Mucosa of rectum (tissue), 2 donors: Measurements from ENCODE around the gene FHIT.

ENCODE experiments used
- H3K27ac ChIP-seq, 2 donors: one replicate each; pipeline ENCODE4 v1.7.0; 2013; ENCODE audit warnings: inconsistent platforms in 2 of 2, low read depth in 2 of 2, low read length in 2 of 2
- H3K27me3 ChIP-seq, 2 donors: one replicate each; pipeline ENCODE4 v1.7.0; 2013; ENCODE audit warnings: low read length in 2 of 2; ENCODE audit not compliant: control insufficient read depth in 2 of 2, insufficient read depth in 2 of 2
- H3K36me3 ChIP-seq, 2 donors: one replicate each; pipeline ENCODE4 v1.7.0; 2013; ENCODE audit warnings: low read length in 2 of 2; ENCODE audit not compliant: control insufficient read depth in 2 of 2, insufficient read depth in 2 of 2
- H3K4me1 ChIP-seq, 2 donors: one replicate each; pipeline ENCODE4 v1.7.0; 2013; ENCODE audit warnings: low read length in 2 of 2, mild to moderate bottlenecking in 1 of 2; ENCODE audit not compliant: control insufficient read depth in 2 of 2, insufficient read depth in 2 of 2
- H3K4me3 ChIP-seq, 2 donors: one replicate each; pipeline ENCODE4 v1.7.0; 2013; ENCODE audit warnings: low read length in 2 of 2
- H3K9ac ChIP-seq, 2 donors: one replicate each; pipeline ENCODE4 v1.7.0; 2013; ENCODE audit warnings: low read length in 2 of 2, low read depth in 1 of 2, mild to moderate bottlenecking in 1 of 2
- H3K9me3 ChIP-seq, 2 donors: one replicate each; pipeline ENCODE4 v1.7.0; 2013; ENCODE audit warnings: low read length in 2 of 2; ENCODE audit not compliant: control insufficient read depth in 2 of 2
- donor health status: healthy.
- donor health status: Normal muscosa, but diverticular disease.

Gene FHIT

DNA sequence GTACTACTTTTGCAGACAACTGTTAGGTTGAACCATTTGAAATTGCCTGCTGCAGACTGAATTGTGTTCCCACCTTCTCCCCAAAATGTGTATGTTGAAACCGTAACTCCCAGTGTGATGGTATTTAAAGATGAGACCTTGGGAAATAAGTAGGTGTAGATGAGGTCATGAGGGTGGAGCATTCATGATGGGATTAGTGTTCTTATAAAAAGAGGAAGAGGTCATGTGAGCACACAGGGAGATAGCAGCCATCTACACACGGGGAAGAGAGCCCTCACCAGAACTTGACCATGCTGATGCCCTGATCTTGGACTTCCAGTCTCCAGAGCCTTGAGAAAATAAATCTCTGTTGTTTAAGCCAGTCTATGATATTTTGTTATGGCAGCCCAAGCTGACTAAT, 17.4 kb upstream of the FHIT start:
- Histone ChIP-seq H3K4me1 (no peaks in the 10 kb centered on the region), H3K36me3 (no peaks in the 10 kb centered on the region), H3K27me3 (no peaks in the 10 kb centered on the region), H3K27ac (no peak overlapping the region), H3K9ac (no peak overlapping the region), H3K4me3 (no peak overlapping the region), H3K9me3 (no peaks in the 10 kb centered on the region)

DNA sequence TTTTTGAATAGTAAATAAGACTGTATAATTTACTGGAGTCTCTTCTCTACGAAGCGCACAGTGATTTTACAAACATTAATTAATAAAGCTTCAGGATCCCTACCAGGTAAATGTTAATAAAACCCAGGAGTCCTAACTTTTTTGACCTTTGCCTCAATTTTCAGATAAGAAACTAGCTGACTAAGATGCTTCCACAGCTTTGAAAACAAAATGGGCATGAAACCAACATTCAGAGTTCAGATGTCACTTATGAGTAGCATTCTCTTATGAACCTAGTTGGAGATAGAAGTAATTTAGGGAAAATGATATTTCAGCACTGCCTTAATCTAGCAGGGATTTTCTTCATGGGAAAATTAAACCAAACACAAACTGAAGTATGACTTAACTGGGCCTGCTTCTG, 13.0 kb upstream of the FHIT start:
- H3K4me1 ChIP-seq, result no peaks in the 10 kb centered on the region
- H3K9ac ChIP-seq, result no peak overlapping the region
- H3K9me3 ChIP-seq, result no peaks in the 10 kb centered on the region
- no peak overlapping the region for H3K4me3 ChIP-seq
- no peaks in the 10 kb centered on the region for H3K36me3 ChIP-seq
- H3K27ac ChIP-seq, result no peak overlapping the region
- no peaks in the 10 kb centered on the region for H3K27me3 ChIP-seq

DNA sequence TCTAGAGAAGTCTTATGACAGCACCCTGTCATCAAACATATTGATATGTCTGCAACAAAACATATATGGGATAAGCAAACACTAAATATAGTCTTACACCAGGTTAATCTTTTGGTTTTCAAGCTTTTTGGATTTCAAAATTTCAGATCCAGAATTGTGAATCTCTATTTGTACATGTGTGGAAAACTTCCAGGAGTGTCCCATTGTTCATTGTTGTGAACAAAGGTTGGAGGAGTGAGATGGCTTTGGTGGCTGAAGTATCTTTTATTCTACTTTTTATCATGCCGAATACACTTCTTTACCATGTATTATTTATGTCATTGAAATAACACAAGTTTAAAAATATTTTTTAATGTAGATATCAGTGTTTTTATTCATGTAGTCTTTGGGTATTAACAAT, 5.9 kb upstream of the FHIT start:
- Histone ChIP-seq H3K27me3 (no peaks in the 10 kb centered on the region), H3K9ac (no peak overlapping the region), H3K4me3 (no peak overlapping the region), H3K4me1 (peaks cover 1% of the 10 kb centered on the region in 2 donors), H3K9me3 (no peaks in the 10 kb centered on the region), H3K27ac (no peak overlapping the region), H3K36me3 (no peaks in the 10 kb centered on the region)

DNA sequence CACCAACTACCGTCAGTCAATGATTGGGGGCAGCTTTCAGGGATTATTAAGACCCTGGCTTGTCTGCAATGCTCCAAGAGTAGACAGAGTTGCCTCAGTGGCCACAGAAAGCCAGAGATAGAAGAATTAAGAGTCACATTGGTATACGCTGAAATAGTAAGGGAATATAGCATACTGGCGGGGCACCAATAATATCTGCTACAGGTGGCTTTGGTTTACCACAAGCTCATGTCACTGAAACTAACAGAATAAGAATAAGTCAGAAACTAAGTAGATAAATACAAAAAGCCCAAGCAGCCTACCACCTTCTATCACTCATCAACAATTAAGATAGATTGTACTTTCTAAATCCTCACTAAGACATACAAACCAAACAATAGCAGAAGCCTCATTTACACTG, 2.5 kb upstream of the FHIT start:
- Histone ChIP-seq H3K9me3 (no peaks in the 10 kb centered on the region), H3K4me1 (peaks cover 13% of the 10 kb centered on the region in 2 donors), H3K4me3 (no peak overlapping the region), H3K27me3 (no peaks in the 10 kb centered on the region), H3K36me3 (no peaks in the 10 kb centered on the region), H3K27ac (no peak overlapping the region), H3K9ac (no peak overlapping the region)

DNA sequence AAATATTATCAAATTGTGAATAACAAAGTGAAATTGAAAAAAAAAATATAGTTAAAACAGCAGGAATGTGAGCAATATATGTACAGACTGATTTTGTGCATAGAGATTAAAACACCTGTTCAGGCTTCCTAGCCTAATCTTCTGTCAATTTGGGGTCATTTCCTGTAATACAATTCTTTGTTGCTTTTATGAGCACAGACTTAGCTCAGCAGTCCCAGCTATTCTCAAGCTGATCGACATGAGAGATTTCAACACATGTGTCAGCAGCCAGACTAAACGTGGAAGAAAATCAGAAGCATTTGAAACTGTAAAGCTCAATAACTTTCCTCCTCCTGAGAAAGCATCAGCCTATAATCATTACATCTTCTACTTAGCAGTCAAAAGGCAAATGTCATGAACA, 1.6 kb upstream of the FHIT start:
- no peaks in the 10 kb centered on the region for H3K36me3 ChIP-seq
- no peak overlapping the region for H3K27ac ChIP-seq
- H3K4me3 ChIP-seq, result no peak overlapping the region
- H3K27me3 ChIP-seq, result no peaks in the 10 kb centered on the region
- H3K9ac ChIP-seq, result no peak overlapping the region
- peaks cover 13% of the 10 kb centered on the region in 2 donors for H3K4me1 ChIP-seq
- H3K9me3 ChIP-seq, result no peaks in the 10 kb centered on the region

DNA sequence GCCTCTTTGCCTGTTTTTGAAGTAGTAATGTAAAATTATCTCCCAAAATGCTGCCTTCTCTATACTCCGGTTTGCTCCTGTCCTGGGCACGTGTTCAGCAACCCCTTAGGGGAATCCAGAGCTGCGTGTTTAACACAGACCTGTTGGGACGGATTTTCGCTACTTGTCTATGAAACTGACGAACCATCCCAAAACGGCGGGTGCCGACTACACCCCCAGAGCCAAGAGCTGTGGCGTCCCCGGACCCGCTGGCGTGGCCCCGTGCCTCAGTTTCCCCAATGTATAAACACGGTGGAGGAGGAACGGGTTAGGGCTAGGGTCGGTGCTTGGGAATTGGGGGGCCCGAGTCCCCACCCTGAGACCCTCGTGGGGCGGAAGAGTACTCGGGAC, 473 bp downstream of the FHIT start:
- no peaks in the 10 kb centered on the region for H3K36me3 ChIP-seq
- peak overlapping the region; percentile 73 to 79 for H3K27ac ChIP-seq
- peak overlapping the region; percentile 98 to 100 for H3K4me3 ChIP-seq
- peaks cover 13% of the 10 kb centered on the region in 2 donors for H3K4me1 ChIP-seq
- H3K27me3 ChIP-seq, result no peaks in the 10 kb centered on the region
- H3K9me3 ChIP-seq, result no peaks in the 10 kb centered on the region
- H3K9ac ChIP-seq, result peak overlapping the region; percentile 87 to 89

DNA sequence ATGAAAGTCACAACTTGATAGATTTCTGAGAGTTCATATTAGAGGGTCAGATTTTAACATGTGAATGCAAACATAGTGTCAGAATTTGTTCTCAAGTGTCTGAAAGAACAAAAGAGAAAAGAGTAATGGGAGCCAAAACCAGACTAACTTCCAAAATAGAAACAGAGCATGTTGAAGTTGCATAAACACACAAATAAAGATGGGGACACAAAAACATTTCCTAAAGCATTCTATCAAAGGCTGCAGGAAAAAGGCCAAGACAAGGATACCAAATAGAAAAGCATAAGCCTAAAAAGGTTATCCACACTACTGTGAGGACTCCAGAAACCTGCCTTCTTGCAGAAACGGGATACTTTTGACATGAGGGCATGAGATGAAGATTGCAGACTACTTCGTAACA, 2.8 kb downstream of the FHIT start:
- no peaks in the 10 kb centered on the region for H3K36me3 ChIP-seq
- H3K4me1 ChIP-seq, result peaks cover 13% of the 10 kb centered on the region in 2 donors
- no peaks in the 10 kb centered on the region for H3K27me3 ChIP-seq
- H3K9ac ChIP-seq, result no peak overlapping the region
- no peak overlapping the region for H3K4me3 ChIP-seq
- H3K27ac ChIP-seq, result no peak overlapping the region
- H3K9me3 ChIP-seq, result no peaks in the 10 kb centered on the region

DNA sequence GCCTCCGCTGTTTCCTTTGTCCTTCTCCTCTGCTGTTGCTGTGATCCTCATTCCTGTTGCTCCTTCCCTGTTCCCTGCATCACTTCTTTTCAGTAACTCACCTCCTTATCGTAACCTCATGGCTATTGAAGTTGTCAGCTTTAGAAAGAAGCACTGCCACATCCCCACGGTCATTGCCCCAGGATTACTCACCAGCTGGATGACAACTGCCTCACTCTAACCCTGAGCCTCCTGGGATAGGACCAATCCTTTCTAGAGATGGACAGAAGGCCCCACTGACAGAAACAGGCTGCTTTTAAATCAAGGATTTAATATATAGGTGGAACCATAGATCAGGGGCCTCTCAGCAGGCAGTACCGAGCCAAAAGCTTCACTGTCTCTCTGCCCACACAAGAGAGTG, 4.1 kb downstream of the FHIT start:
- Histone ChIP-seq H3K27ac (no peak overlapping the region), H3K4me1 (peaks cover 12% of the 10 kb centered on the region in 2 donors), H3K9ac (no peak overlapping the region), H3K27me3 (no peaks in the 10 kb centered on the region), H3K36me3 (no peaks in the 10 kb centered on the region), H3K4me3 (no peak overlapping the region), H3K9me3 (no peaks in the 10 kb centered on the region)

DNA sequence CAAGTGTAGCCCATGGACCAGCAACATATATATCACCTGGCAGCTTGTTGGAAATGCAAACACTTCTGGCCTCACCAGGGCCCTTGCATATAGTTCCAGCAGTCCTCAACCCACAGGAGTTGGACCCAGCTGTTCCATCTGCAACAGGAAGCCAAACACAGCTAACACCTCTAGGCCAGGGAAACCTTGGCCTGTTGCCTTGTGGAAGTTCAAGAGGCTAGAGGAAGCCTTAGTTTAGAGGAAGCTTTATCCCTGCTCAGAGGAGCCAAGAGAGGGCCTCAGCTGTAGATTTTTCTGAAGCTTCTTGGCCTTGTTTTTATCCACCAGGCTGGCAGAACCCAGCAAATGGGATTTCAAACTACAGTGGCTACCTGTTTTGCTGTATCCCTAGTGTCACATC, 11.4 kb downstream of the FHIT start:
- Histone ChIP-seq H3K9ac (no peak overlapping the region), H3K4me1 (no peaks in the 10 kb centered on the region), H3K27me3 (no peaks in the 10 kb centered on the region), H3K27ac (no peak overlapping the region), H3K9me3 (no peaks in the 10 kb centered on the region), H3K36me3 (no peaks in the 10 kb centered on the region), H3K4me3 (no peak overlapping the region)

DNA sequence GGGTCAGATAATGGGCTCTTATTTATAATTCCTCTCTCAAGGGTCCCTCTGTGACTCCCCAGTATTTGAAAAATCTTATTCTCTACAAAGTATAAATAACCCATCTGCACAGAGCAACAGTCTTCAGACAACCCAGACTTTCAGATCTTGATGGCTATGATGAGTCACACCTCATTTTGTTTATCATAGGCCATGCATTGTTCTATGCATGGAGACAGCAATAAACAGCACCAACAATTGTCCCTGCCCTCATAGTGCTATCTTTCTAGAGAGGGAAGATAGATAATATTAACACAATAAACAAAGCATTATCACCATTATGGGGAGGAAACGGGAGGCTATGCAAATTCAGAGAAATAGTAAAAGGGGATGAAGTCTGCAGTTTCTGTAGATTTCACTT, 13.4 kb downstream of the FHIT start:
- no peaks in the 10 kb centered on the region for H3K4me1 ChIP-seq
- no peaks in the 10 kb centered on the region for H3K27me3 ChIP-seq
- no peak overlapping the region for H3K4me3 ChIP-seq
- no peak overlapping the region for H3K27ac ChIP-seq
- H3K9ac ChIP-seq, result no peak overlapping the region
- no peaks in the 10 kb centered on the region for H3K9me3 ChIP-seq
- no peaks in the 10 kb centered on the region for H3K36me3 ChIP-seq

DNA sequence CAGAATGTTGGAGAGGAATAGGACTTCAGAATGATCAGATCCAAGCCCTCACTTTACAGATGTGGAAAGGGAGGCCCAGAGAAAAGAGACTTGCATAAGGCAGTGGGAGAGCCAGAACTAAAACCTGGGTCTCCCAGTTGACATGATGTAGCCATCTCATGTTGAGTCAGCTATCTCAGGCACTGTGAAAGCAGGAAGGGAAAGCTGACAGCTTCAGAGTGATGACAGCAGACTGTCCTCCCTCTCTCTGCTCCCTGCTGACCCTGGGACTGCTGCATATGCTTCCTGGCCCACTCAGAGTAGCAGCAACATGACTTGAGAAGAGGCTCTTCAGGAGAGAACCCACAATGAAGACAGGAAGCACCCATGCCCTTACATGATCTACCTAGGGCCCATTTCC, 14.7 kb downstream of the FHIT start:
- H3K9ac ChIP-seq, result no peak overlapping the region
- H3K4me3 ChIP-seq, result no peak overlapping the region
- no peaks in the 10 kb centered on the region for H3K9me3 ChIP-seq
- H3K4me1 ChIP-seq, result no peaks in the 10 kb centered on the region
- no peaks in the 10 kb centered on the region for H3K27me3 ChIP-seq
- no peaks in the 10 kb centered on the region for H3K36me3 ChIP-seq
- no peak overlapping the region for H3K27ac ChIP-seq
